Gastrocnemius medialis (tissue), 4 donors: ENCODE measurements around the gene NFYA.

Experiments used
- POLR2A ChIP-seq, 2 donors: fragments of 450-650 bp; IDR thresholded peaks; one replicate each; pipeline ENCODE4 v1.6.1; 2017; ENCODE audit warnings: antibody characterized with exemption in 2 of 2, mild to moderate bottlenecking in 2 of 2, moderate library complexity in 2 of 2
- TF ChIP-seq, protein P1 (sequence below), 5 experiments: fragments of 450-650 bp in 3 of 5; fragments of 200-600 bp in 2 of 5; sonication (generic) in 2 of 5; IDR thresholded peaks in 4 of 5; conservative IDR thresholded peaks in 1 of 5; 1 replicate in 4 of 5; 2 replicates in 1 of 5; pipeline ENCODE4 v1.5.1; 2016 to 2019; ENCODE audit warnings: antibody characterized with exemption in 5 of 5, mild to moderate bottlenecking in 3 of 5, moderate library complexity in 3 of 5

DNA sequence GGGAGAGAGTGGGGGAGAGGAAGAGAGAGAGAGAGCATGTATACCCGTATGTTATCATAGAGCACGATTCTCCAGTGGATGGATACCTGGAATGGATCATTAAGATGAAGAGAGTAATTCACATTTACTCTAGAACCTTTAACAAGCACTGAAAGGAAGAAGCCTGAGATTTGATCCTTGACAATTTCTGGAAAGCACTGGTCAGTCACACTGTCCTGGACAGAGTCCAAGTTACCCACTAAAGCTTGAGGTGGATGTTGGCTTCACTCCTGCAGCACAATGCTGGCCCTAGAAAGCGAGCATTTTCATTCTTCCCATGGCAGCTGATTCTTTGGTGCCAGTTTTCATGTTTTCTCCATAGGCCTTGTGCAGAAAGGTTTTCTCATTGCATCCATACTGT is 25.6 kb downstream of the NFYA start:
- TF ChIP-seq POLR2A (IDR thresholded peaks at IDR 0.05): no peak
- TF ChIP-seq, protein P1, sequence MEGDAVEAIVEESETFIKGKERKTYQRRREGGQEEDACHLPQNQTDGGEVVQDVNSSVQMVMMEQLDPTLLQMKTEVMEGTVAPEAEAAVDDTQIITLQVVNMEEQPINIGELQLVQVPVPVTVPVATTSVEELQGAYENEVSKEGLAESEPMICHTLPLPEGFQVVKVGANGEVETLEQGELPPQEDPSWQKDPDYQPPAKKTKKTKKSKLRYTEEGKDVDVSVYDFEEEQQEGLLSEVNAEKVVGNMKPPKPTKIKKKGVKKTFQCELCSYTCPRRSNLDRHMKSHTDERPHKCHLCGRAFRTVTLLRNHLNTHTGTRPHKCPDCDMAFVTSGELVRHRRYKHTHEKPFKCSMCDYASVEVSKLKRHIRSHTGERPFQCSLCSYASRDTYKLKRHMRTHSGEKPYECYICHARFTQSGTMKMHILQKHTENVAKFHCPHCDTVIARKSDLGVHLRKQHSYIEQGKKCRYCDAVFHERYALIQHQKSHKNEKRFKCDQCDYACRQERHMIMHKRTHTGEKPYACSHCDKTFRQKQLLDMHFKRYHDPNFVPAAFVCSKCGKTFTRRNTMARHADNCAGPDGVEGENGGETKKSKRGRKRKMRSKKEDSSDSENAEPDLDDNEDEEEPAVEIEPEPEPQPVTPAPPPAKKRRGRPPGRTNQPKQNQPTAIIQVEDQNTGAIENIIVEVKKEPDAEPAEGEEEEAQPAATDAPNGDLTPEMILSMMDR (IDR thresholded peaks at IDR 0.05 in 4 of 5, conservative IDR thresholded peaks at IDR 0.05 in 1 of 5): no peak
